Esophagus mucosa (tissue), 1 donor: ENCODE measurements around the gene SERINC2. TPM values are rescaled to one million over a fixed set of nuclear protein-coding genes. Genes with fewer than 3 reads are reported as not detected.
"Not testable (repeated sequence)": the region's sequence is repeated elsewhere in the genome, so short reads cannot be mapped to it uniquely, and the experiment has no call there.

Experiments used
- ATAC-seq: fragments of 200-7000 bp; cut with Tn5 transposase; one replicate; pipeline ENCODE4 v1.9.1; 2020
- total RNA-seq: library from RNA; stranded (reverse); gene quantifications from one replicate; pipeline ENCODE4 v1.2.4, GENCODE V29; 2023
- donor health status: DM: yes; HTN: yes; CAD: no.

SERINC2 gene
- total RNA-seq, 1 donor from 2014 or later = 109 TPM

- no peak for ATAC-seq
Measured at GRCh38 chr1:31415658-31416057, 2.6 kb downstream of the SERINC2 start.

GRCh38 chr1:31416101-31416736 is 3.2 kb downstream of the SERINC2 start:
- peak; percentile 52 for ATAC-seq

- no peak for ATAC-seq
Measured at GRCh38 chr1:31417148-31417547, 4.1 kb downstream of the SERINC2 start.

- ATAC-seq = peak; percentile 21
Measured at GRCh38 chr1:31418626-31419323, 5.8 kb downstream of the SERINC2 start.

- ATAC-seq = no peak
Measured at GRCh38 chr1:31420716-31421115, 7.7 kb downstream of the SERINC2 start.

- ATAC-seq = no peak
Measured at GRCh38 chr1:31421371-31422040, 8.5 kb downstream of the SERINC2 start.

GRCh38 chr1:31422505-31423319 is 9.7 kb downstream of the SERINC2 start:
- peak; percentile 87 for ATAC-seq

- peak; percentile 12 for ATAC-seq
Measured at GRCh38 chr1:31423418-31423947, 10.5 kb downstream of the SERINC2 start.

- ATAC-seq = no peak
Measured at GRCh38 chr1:31424568-31424967, 11.6 kb downstream of the SERINC2 start.

GRCh38 chr1:31425301-31426081 is 12.5 kb downstream of the SERINC2 start:
- no peak for ATAC-seq

- peak; percentile 65 for ATAC-seq
Measured at GRCh38 chr1:31426249-31426922, 13.4 kb downstream of the SERINC2 start.

GRCh38 chr1:31427322-31427721 is 14.3 kb downstream of the SERINC2 start:
- ATAC-seq = no peak

GRCh38 chr1:31428436-31429221 is 15.6 kb downstream of the SERINC2 start:
- ATAC-seq = no peak

- ATAC-seq = no peak
Measured at GRCh38 chr1:31429583-31429982, 16.6 kb downstream of the SERINC2 start.

GRCh38 chr1:31431351-31432257 is 18.6 kb downstream of the SERINC2 start:
- ATAC-seq = not testable (repeated sequence)

- ATAC-seq = no peak
Measured at GRCh38 chr1:31432592-31433395, 19.8 kb downstream of the SERINC2 start.

GRCh38 chr1:31433396-31433930 is 20.4 kb downstream of the SERINC2 start:
- ATAC-seq = no peak
